GM12878 (cell line): ENCODE data around the gene PI4KA. TPM values are rescaled to one million over a fixed set of nuclear protein-coding genes. Genes with fewer than 3 reads are reported as not detected.

Experiments
- ATAC-seq: fragments of 200-7000 bp; cut with Tn5 transposase; 3 replicates; pipeline ENCODE4 v1.9.1; 2020; ENCODE audit warnings: mild to moderate bottlenecking, moderate library complexity
- BruUV-seq: library from RNA; stranded (reverse); fragments of 400-500 nt; replicated peaks from 2 replicates; lab custom pipeline; 2021; lab: Mats Ljungman, UMichigan
- CTCF ChIA-PET: fragments of 300-600 bp; sonication (Branson Sonifier 250); formaldehyde crosslinking; extraction: SDS; loops from one replicate; lab custom pipeline; 2021; ENCODE audit warnings: inconsistent platforms; lab: Yijun Ruan, JAX
- POLR2A ChIA-PET: fragments of 350-600 bp; formaldehyde crosslinking; extraction: SDS; loops from one replicate; lab custom pipeline; 2021; ENCODE audit warnings: inconsistent platforms; lab: Charles Lee
- RAD21 ChIA-PET: fragments of 300-600 bp; sonication (Branson Sonifier 250); formaldehyde crosslinking; loops from one replicate; lab custom pipeline; 2023; ENCODE audit warnings: antibody characterized with exemption; ENCODE audit not compliant: unreplicated experiment; lab: Charles Lee
- SMC1A ChIA-PET: fragments of 300-600 bp; sonication (Branson Sonifier 250); formaldehyde crosslinking; loops from one replicate; lab custom pipeline; 2023; ENCODE audit not compliant: unreplicated experiment, uncharacterized antibody; lab: Charles Lee
- DNase-seq: peaks from one replicate; pipeline ENCODE4 v3.0.0-alpha.2; 2011; ENCODE audit warnings: low read depth, low spot score
- FAIRE-seq: peaks from 3 replicates; lab custom pipeline; 2011; peaks lifted over from hg19 to GRCh38; lab: Jason Lieb, UNC
- H2AFZ ChIP-seq: 2 replicates; pipeline ENCODE4 v1.6.0; 2011; ENCODE audit warnings: low read depth, low read length, control low read depth; ENCODE audit not compliant: control insufficient read depth
- H3K27ac ChIP-seq: 2 replicates; pipeline ENCODE4 v1.5.1; 2011; ENCODE audit warnings: control low read depth; ENCODE audit not compliant: control insufficient read depth, insufficient read depth
- H3K27me3 ChIP-seq, 2 experiments: replicated peaks in 1 of 2; 2 replicates each; pipeline versions ENCODE4 v1.6.0 to v1.6.1; 2011; ENCODE audit warnings: low read length in 1 of 2; ENCODE audit not compliant: control insufficient read depth in 2 of 2, insufficient read depth in 2 of 2
- H3K36me3 ChIP-seq, 2 experiments: 2 replicates each; pipeline ENCODE4 v1.5.1; 2011; ENCODE audit warnings: low read length in 1 of 2; ENCODE audit not compliant: control insufficient read depth in 2 of 2, insufficient read depth in 2 of 2
- H3K4me1 ChIP-seq: 2 replicates; pipeline ENCODE4 v1.6.1; 2011; ENCODE audit warnings: mild to moderate bottlenecking, low read length, moderate library complexity, mixed read lengths; ENCODE audit not compliant: control insufficient read depth, insufficient read depth
- H3K4me2 ChIP-seq: 2 replicates; pipeline ENCODE4 v1.6.0; 2011; ENCODE audit warnings: control low read depth; ENCODE audit not compliant: control insufficient read depth, insufficient read depth
- H3K4me3 ChIP-seq: fragments of 200-600 bp; sonication (generic); 2 replicates; pipeline ENCODE4 v1.5.1; 2016
- H3K79me2 ChIP-seq: 2 replicates; pipeline ENCODE4 v1.6.0; 2011; ENCODE audit warnings: low read length; ENCODE audit not compliant: control insufficient read depth, insufficient read depth
- H3K9ac ChIP-seq: 2 replicates; pipeline ENCODE4 v1.8.0; 2011; ENCODE audit warnings: low read length, control low read depth, mixed read lengths; ENCODE audit not compliant: control insufficient read depth, insufficient read depth
- H3K9me3 ChIP-seq: replicated peaks from 3 replicates; pipeline ENCODE4 v1.5.1; 2011; ENCODE audit warnings: mild to moderate bottlenecking, low read length; ENCODE audit not compliant: control insufficient read depth, insufficient read depth
- H4K20me1 ChIP-seq: 2 replicates; pipeline ENCODE4 v1.6.0; 2011; ENCODE audit not compliant: control insufficient read depth, insufficient read depth
- ASH2L ChIP-seq: fragments of 300-600, 200-600 bp; sonication (generic); IDR thresholded peaks from 2 replicates; pipeline ENCODE4 v1.6.1; 2017; ENCODE audit warnings: low read depth, mild to moderate bottlenecking, borderline replicate concordance
- BCL11A ChIP-seq: IDR thresholded peaks from 2 replicates; pipeline ENCODE4 v1.6.1; 2011; ENCODE audit warnings: low read depth, low read length
- CEBPZ ChIP-seq: fragments of 150-350 bp; IDR thresholded peaks from 2 replicates; pipeline ENCODE4 v1.6.1; 2016; ENCODE audit warnings: low read depth, low read length
- CUX1 ChIP-seq: IDR thresholded peaks from 2 replicates; pipeline ENCODE4 v1.6.1; 2012; ENCODE audit warnings: improper control_type of control experiment, low read depth, low read length; ENCODE audit not compliant: insufficient replicate concordance
- DPF2 ChIP-seq: fragments of 450-650 bp; IDR thresholded peaks from 2 replicates; pipeline ENCODE4 v1.6.1; 2017; ENCODE audit warnings: mild to moderate bottlenecking
- IRF4 ChIP-seq: IDR thresholded peaks from 2 replicates; pipeline ENCODE4 v1.6.1; 2011; ENCODE audit warnings: low read depth, low read length
- MTA2 ChIP-seq: fragments of 450-650 bp; IDR thresholded peaks from 2 replicates; pipeline ENCODE4 v1.6.1; 2016; ENCODE audit warnings: low read depth, mild to moderate bottlenecking, moderate library complexity
- PAX8 ChIP-seq: fragments of 450-650 bp; IDR thresholded peaks from 2 replicates; pipeline ENCODE4 v1.6.1; 2017; ENCODE audit warnings: mild to moderate bottlenecking, moderate library complexity
- PKNOX1 ChIP-seq: fragments of 450-650 bp; IDR thresholded peaks from 2 replicates; pipeline ENCODE4 v1.6.1; 2016; ENCODE audit warnings: mild to moderate bottlenecking
- POLR2A ChIP-seq: IDR thresholded peaks from 2 replicates; pipeline ENCODE4 v1.6.1; 2011; ENCODE audit warnings: low read depth, mild to moderate bottlenecking, low read length
- STAT1 ChIP-seq: fragments of 450-650 bp; conservative IDR thresholded peaks from 2 replicates; pipeline ENCODE4 v1.6.1; 2014; ENCODE audit warnings: antibody characterized with exemption, mild to moderate bottlenecking
- WRNIP1 ChIP-seq: IDR thresholded peaks from 2 replicates; pipeline ENCODE4 v1.6.1; 2011; ENCODE audit warnings: low read depth, low read length, improper control_type of control experiment, borderline replicate concordance
- ZNF274 ChIP-seq: IDR thresholded peaks from one replicate; pipeline ENCODE4 v1.8.0; 2011; ENCODE audit not compliant: insufficient read length, insufficient read depth
- WGBS: methylation state at CpG from one replicate; pipeline ENCODE4 v1.1.6; 2016; ENCODE audit warnings: low lambda C conversion rate; ENCODE audit not compliant: insufficient replicate concordance, insufficient coverage; ENCODE audit errors: missing lambda C conversion rate; 5-methylcytosine and 5-hydroxymethylcytosine counted together
- in situ Hi-C: fragments of 300-500 bp; cut with MboI; formaldehyde crosslinking; loops from 9 replicates; pipeline ENCODE4 v1.14.3; 2018; ENCODE audit warnings: mixed read lengths
- intact Hi-C: fragments of 100-400 bp; cut with micrococcal nuclease; formaldehyde crosslinking; loops from one replicate; pipeline ENCODE4 v1.14.2; 2022; ENCODE audit not compliant: unreplicated experiment
- polyA plus RNA-seq, 11 experiments: library from polyadenylated mRNA; depleted of rRNA in 4 of 11; unstranded in 6 of 11; stranded (reverse) in 5 of 11; fragments of >200 nt; fragmentation: Nextera tagmentation in 4 of 11; fragmentation: Illumina TruSeq in 1 of 11; extraction: Ambion mirVana in 4 of 11; extraction: Trizol in 1 of 11; gene quantifications; 1 replicate in 1 of 11; 2 replicates in 10 of 11; pipeline versions ENCODE4 v1.2.1 to v1.2.3, GENCODE V29; 2011 to 2016; ENCODE audit warnings: inconsistent platforms in 2 of 11, missing spikeins in 2 of 11, low read depth in 1 of 11
- total RNA-seq, 4 experiments: library from RNA; depleted of rRNA in 3 of 4; stranded (reverse); fragments of >200 nt in 3 of 4; fragmentation: Illumina TruSeq in 1 of 4; extraction: Trizol in 1 of 4; gene quantifications; 2 replicates each; pipeline versions ENCODE4 v1.2.1 to v1.2.3, GENCODE V29; 2013 to 2021

Gene PI4KA
- total and polyA plus RNA-seq, 10 of the 15 experiments (the other 5 are each of a cell fraction or from before 2014, with no cell fraction given): 4.2 to 78.4 (median 42.1) TPM

GRCh38 chr22:20840646-20841371, 17.8 kb downstream of the PI4KA start (continued):
- TF ChIP-seq CEBPZ: no peak
- TF ChIP-seq DPF2: no peak
- no peak for TF ChIP-seq ASH2L
- no peak for TF ChIP-seq POLR2A
- no peak for TF ChIP-seq WRNIP1

- 94% methylated on average over 3 of the region's 3 CpGs for WGBS
- BruUV-seq: no TSS peak
- ChIA-PET CTCF (no interaction called here), POLR2A (no interaction called here), RAD21 (no interaction called here), SMC1A (no interaction called here)
- Histone ChIP-seq H3K4me3 (no peak overlapping the region), H3K27me3 (no peaks in the 10 kb centered on the region), H3K4me2 (no peak overlapping the region), H4K20me1 (no peaks in the 10 kb centered on the region), H3K4me1 (peaks cover 5% of the 10 kb centered on the region), H3K9me3 (no peaks in the 10 kb centered on the region), H3K79me2 (peaks cover 5% of the 10 kb centered on the region), H2AFZ (no peak overlapping the region), H3K27ac (no peak overlapping the region), H3K9ac (no peak overlapping the region), H3K36me3 (no peaks in the 10 kb centered on the region; a peak in 1 of 4 replicates)
- DNase-seq (no peak), ATAC-seq (no peak), FAIRE-seq (no peak)
- in situ Hi-C loops (no loop called here), intact Hi-C loops (no loop called here)
- no peak for TF ChIP-seq MTA2
- TF ChIP-seq PAX8: no peak
- TF ChIP-seq STAT1: no peak
- TF ChIP-seq ZNF274: no peak
- TF ChIP-seq PKNOX1: no peak
- no peak for TF ChIP-seq IRF4
- TF ChIP-seq BCL11A: no peak
- TF ChIP-seq CUX1: no peak
Measured at GRCh38 chr22:20839837-20840645, 18.6 kb downstream of the PI4KA start.
